ELF-1 (cell line): ENCODE data around the gene ACOX2.

ENCODE experiments used
- DNase-seq: peaks from one replicate; pipeline ENCODE4 v3.0.0-alpha.2; 2016; ENCODE audit warnings: low read depth, low spot score

The ACOX2 gene

GRCh38 chr3:58536501-58537411 lies at the start of gene ACOX2:
ACOX2 (minus strand) TSS chr3:58537190; CDS start chr3:58535106, 2,084 bp downstream.
- no peak for DNase-seq

- peak; percentile 34 for DNase-seq
These were observed 49.0 kb upstream of the ACOX2 start for GRCh38 chr3:58585994-58586393.

GRCh38 chr3:58585005-58585786 lies 48.2 kb upstream of the ACOX2 start:
- peak; percentile 87 for DNase-seq

- no peak for DNase-seq
These were observed 47.7 kb upstream of the ACOX2 start for GRCh38 chr3:58584690-58585004.

GRCh38 chr3:58581328-58582091 lies 44.5 kb upstream of the ACOX2 start:
- peak; percentile 40 for DNase-seq

GRCh38 chr3:58580826-58581327 lies 43.9 kb upstream of the ACOX2 start:
- peak; percentile 44 for DNase-seq

- DNase-seq: no peak
These were observed 41.9 kb upstream of the ACOX2 start for GRCh38 chr3:58578873-58579272.

- peak; percentile 82 for DNase-seq
These were observed 40.4 kb upstream of the ACOX2 start, which contains the start of gene FAM107A for GRCh38 chr3:58577269-58577821. FAM107A (minus strand) TSS chr3:58577391; CDS start chr3:58569860, 7,531 bp downstream.

- no peak for DNase-seq
These were observed 39.7 kb upstream of the ACOX2 start for GRCh38 chr3:58576716-58577115.

GRCh38 chr3:58575971-58576652 lies 39.1 kb upstream of the ACOX2 start:
- DNase-seq: no peak

GRCh38 chr3:58574682-58575081 lies 37.7 kb upstream of the ACOX2 start:
- no peak for DNase-seq

- DNase-seq: no peak
These were observed 37.1 kb upstream of the ACOX2 start for GRCh38 chr3:58574106-58574505.

- DNase-seq: no peak
These were observed 36.6 kb upstream of the ACOX2 start for GRCh38 chr3:58573640-58574039.

GRCh38 chr3:58572634-58573230 lies 35.7 kb upstream of the ACOX2 start:
- no peak for DNase-seq

- DNase-seq: no peak
These were observed 35.1 kb upstream of the ACOX2 start for GRCh38 chr3:58572013-58572633.

- DNase-seq: no peak
These were observed 33.9 kb upstream of the ACOX2 start for GRCh38 chr3:58570851-58571250.

- DNase-seq: no peak
These were observed 32.5 kb upstream of the ACOX2 start for GRCh38 chr3:58569287-58570001.

GRCh38 chr3:58568572-58569286 lies 31.7 kb upstream of the ACOX2 start:
- DNase-seq: peak; percentile 90

- no peak for DNase-seq
These were observed 30.2 kb upstream of the ACOX2 start for GRCh38 chr3:58567251-58567515.
